GM06990 (cell line): ENCODE measurements around the gene NECTIN1.

ENCODE experiments used
- DNase-seq: peaks from one replicate; pipeline ENCODE4 v3.0.0-alpha.2; 2011; ENCODE audit not compliant: insufficient read length; ENCODE audit errors: extremely low read depth
- H3K27me3 ChIP-seq: replicated peaks from 2 replicates; pipeline ENCODE4 v1.6.0; 2011; ENCODE audit warnings: low read length; ENCODE audit not compliant: control insufficient read depth, insufficient read depth
- H3K36me3 ChIP-seq: 2 replicates; pipeline ENCODE4 v1.5.1; 2011; ENCODE audit warnings: low read length; ENCODE audit not compliant: control insufficient read depth, insufficient read depth
- H3K4me3 ChIP-seq: replicated peaks from 2 replicates; pipeline ENCODE4 v1.5.1; 2011; ENCODE audit warnings: low read depth, mild to moderate bottlenecking, control low read depth, low read length
- CTCF ChIP-seq: IDR thresholded peaks from 2 replicates; pipeline ENCODE4 v1.5.1; 2011; ENCODE audit warnings: low read length, control low read depth, mild to moderate bottlenecking, inconsistent platforms; ENCODE audit not compliant: insufficient read depth, poor library complexity, severe bottlenecking

NECTIN1 gene

GRCh38 chr11:119745776-119746535 is 17.0 kb upstream of the NECTIN1 start:
- Histone ChIP-seq H3K36me3 (no peaks in the 10 kb centered on the region), H3K27me3 (no peaks in the 10 kb centered on the region; the same call in 1 of the 2 replicates), H3K4me3 (no peak overlapping the region)
- no peak for TF ChIP-seq CTCF
- no peak for DNase-seq

- TF ChIP-seq CTCF = no peak
- no peaks in the 10 kb centered on the region for H3K36me3 ChIP-seq
- H3K4me3 ChIP-seq = no peak overlapping the region
- no peaks in the 10 kb centered on the region; the same call in 1 of the 2 replicates for H3K27me3 ChIP-seq
- no peak for DNase-seq
Measured at GRCh38 chr11:119745112-119745511, 16.1 kb upstream of the NECTIN1 start.

GRCh38 chr11:119744577-119744976 is 15.6 kb upstream of the NECTIN1 start:
- TF ChIP-seq CTCF = no peak
- H3K36me3 ChIP-seq = no peaks in the 10 kb centered on the region
- H3K27me3 ChIP-seq = no peaks in the 10 kb centered on the region; the same call in 1 of the 2 replicates
- H3K4me3 ChIP-seq = no peak overlapping the region
- no peak for DNase-seq

GRCh38 chr11:119743006-119743405 is 14.0 kb upstream of the NECTIN1 start:
- no peak overlapping the region for H3K4me3 ChIP-seq
- TF ChIP-seq CTCF = no peak
- no peak for DNase-seq
- no peaks in the 10 kb centered on the region; the same call in 1 of the 2 replicates for H3K27me3 ChIP-seq
- H3K36me3 ChIP-seq = no peaks in the 10 kb centered on the region

- no peak for DNase-seq
- H3K27me3 ChIP-seq = no peaks in the 10 kb centered on the region; the same call in 1 of the 2 replicates
- TF ChIP-seq CTCF = no peak
- H3K4me3 ChIP-seq = no peak overlapping the region
- H3K36me3 ChIP-seq = no peaks in the 10 kb centered on the region
Measured at GRCh38 chr11:119742263-119742861, 13.4 kb upstream of the NECTIN1 start.
